Activated naive CD8-positive, alpha-beta T cell (primary cell): ENCODE data around the gene BRINP1.

Experiments
- H3K27ac Mint-ChIP-seq: one replicate; pipeline ENCODE4 v1.8.0; 2021; ENCODE audit warnings: mixed read lengths
- H3K27me3 Mint-ChIP-seq: one replicate; pipeline ENCODE4 v1.8.0; 2021; ENCODE audit warnings: mixed read lengths
- H3K36me3 Mint-ChIP-seq: one replicate; pipeline ENCODE4 v1.8.0; 2021; ENCODE audit warnings: mixed read lengths
- H3K4me1 Mint-ChIP-seq: one replicate; pipeline ENCODE4 v1.8.0; 2021; ENCODE audit warnings: low read depth, mixed read lengths
- H3K4me3 Mint-ChIP-seq: one replicate; pipeline ENCODE4 v1.8.0; 2021; ENCODE audit warnings: mild to moderate bottlenecking, mixed read lengths
- H3K9me3 Mint-ChIP-seq: one replicate; pipeline ENCODE4 v1.8.0; 2021; ENCODE audit warnings: low read depth, mixed read lengths

Gene BRINP1

GRCh38 chr9:119366909-119367682, 2.1 kb downstream of the BRINP1 start:
- Mint-ChIP-seq H3K9me3 (peaks cover 9% of the 10 kb centered on the region), H3K36me3 (no peaks in the 10 kb centered on the region), H3K27ac (no peak overlapping the region), H3K4me3 (no peak overlapping the region), H3K4me1 (peaks cover 4% of the 10 kb centered on the region), H3K27me3 (peaks cover 28% of the 10 kb centered on the region)

GRCh38 chr9:119365291-119366027, 3.8 kb downstream of the BRINP1 start:
- Mint-ChIP-seq H3K36me3 (no peaks in the 10 kb centered on the region), H3K4me3 (no peak overlapping the region), H3K4me1 (peaks cover 4% of the 10 kb centered on the region), H3K27me3 (peaks cover 23% of the 10 kb centered on the region), H3K9me3 (peaks cover 6% of the 10 kb centered on the region), H3K27ac (no peak overlapping the region)

- H3K36me3 Mint-ChIP-seq, result no peaks in the 10 kb centered on the region
- no peaks in the 10 kb centered on the region for H3K4me1 Mint-ChIP-seq
- H3K4me3 Mint-ChIP-seq, result no peak overlapping the region
- peaks cover 6% of the 10 kb centered on the region for H3K9me3 Mint-ChIP-seq
- no peak overlapping the region for H3K27ac Mint-ChIP-seq
- peaks cover 2% of the 10 kb centered on the region for H3K27me3 Mint-ChIP-seq
Observed at GRCh38 chr9:119360237-119360636, 9.0 kb downstream of the BRINP1 start.

- Mint-ChIP-seq H3K4me3 (no peak overlapping the region), H3K4me1 (no peaks in the 10 kb centered on the region), H3K9me3 (peaks cover 5% of the 10 kb centered on the region), H3K27ac (no peak overlapping the region), H3K36me3 (no peaks in the 10 kb centered on the region), H3K27me3 (no peaks in the 10 kb centered on the region)
Observed at GRCh38 chr9:119357336-119358096, 11.7 kb downstream of the BRINP1 start.

- H3K36me3 Mint-ChIP-seq, result no peaks in the 10 kb centered on the region
- no peak overlapping the region for H3K27ac Mint-ChIP-seq
- peaks cover 5% of the 10 kb centered on the region for H3K9me3 Mint-ChIP-seq
- no peaks in the 10 kb centered on the region for H3K4me1 Mint-ChIP-seq
- peaks cover 4% of the 10 kb centered on the region for H3K27me3 Mint-ChIP-seq
- H3K4me3 Mint-ChIP-seq, result no peak overlapping the region
Observed at GRCh38 chr9:119349351-119349825, 19.8 kb downstream of the BRINP1 start.

GRCh38 chr9:119343059-119343990, 25.9 kb downstream of the BRINP1 start:
- H3K4me3 Mint-ChIP-seq, result no peak overlapping the region
- no peaks in the 10 kb centered on the region for H3K27me3 Mint-ChIP-seq
- peaks cover 7% of the 10 kb centered on the region for H3K9me3 Mint-ChIP-seq
- H3K4me1 Mint-ChIP-seq, result no peaks in the 10 kb centered on the region
- no peaks in the 10 kb centered on the region for H3K36me3 Mint-ChIP-seq
- H3K27ac Mint-ChIP-seq, result no peak overlapping the region

- no peak overlapping the region for H3K4me3 Mint-ChIP-seq
Observed at GRCh38 chr9:119339056-119339455, 30.2 kb downstream of the BRINP1 start.

GRCh38 chr9:119337573-119337972, 31.7 kb downstream of the BRINP1 start:
- H3K27me3 Mint-ChIP-seq, result no peaks in the 10 kb centered on the region
- no peak overlapping the region for H3K27ac Mint-ChIP-seq

More at GRCh38 chr9:119339056-119339455, 30.2 kb downstream of the BRINP1 start:
- peaks cover 7% of the 10 kb centered on the region for H3K9me3 Mint-ChIP-seq
- no peaks in the 10 kb centered on the region for H3K36me3 Mint-ChIP-seq
- no peaks in the 10 kb centered on the region for H3K27me3 Mint-ChIP-seq
- no peaks in the 10 kb centered on the region for H3K4me1 Mint-ChIP-seq
- no peak overlapping the region for H3K27ac Mint-ChIP-seq

GRCh38 chr9:119334745-119335144, 34.5 kb downstream of the BRINP1 start:
- H3K4me1 Mint-ChIP-seq, result no peaks in the 10 kb centered on the region
- H3K4me3 Mint-ChIP-seq, result no peak overlapping the region
- H3K27me3 Mint-ChIP-seq, result no peaks in the 10 kb centered on the region
- peaks cover 4% of the 10 kb centered on the region for H3K9me3 Mint-ChIP-seq
- no peaks in the 10 kb centered on the region for H3K36me3 Mint-ChIP-seq
- H3K27ac Mint-ChIP-seq, result no peak overlapping the region

More at GRCh38 chr9:119337573-119337972, 31.7 kb downstream of the BRINP1 start:
- Mint-ChIP-seq H3K36me3 (no peaks in the 10 kb centered on the region), H3K4me3 (no peak overlapping the region), H3K9me3 (no peaks in the 10 kb centered on the region), H3K4me1 (no peaks in the 10 kb centered on the region)

- H3K4me3 Mint-ChIP-seq, result no peak overlapping the region
- H3K9me3 Mint-ChIP-seq, result peaks cover 5% of the 10 kb centered on the region
- H3K27me3 Mint-ChIP-seq, result no peaks in the 10 kb centered on the region
- H3K4me1 Mint-ChIP-seq, result no peaks in the 10 kb centered on the region
- no peak overlapping the region for H3K27ac Mint-ChIP-seq
- no peaks in the 10 kb centered on the region for H3K36me3 Mint-ChIP-seq
Observed at GRCh38 chr9:119333507-119334229, 35.6 kb downstream of the BRINP1 start.

- Mint-ChIP-seq H3K27ac (no peak overlapping the region), H3K4me3 (no peak overlapping the region), H3K36me3 (no peaks in the 10 kb centered on the region), H3K27me3 (no peaks in the 10 kb centered on the region), H3K9me3 (peaks cover 16% of the 10 kb centered on the region), H3K4me1 (no peaks in the 10 kb centered on the region)
Observed at GRCh38 chr9:119332522-119332921, 36.7 kb downstream of the BRINP1 start.

GRCh38 chr9:119322184-119322583, 47.1 kb downstream of the BRINP1 start:
- Mint-ChIP-seq H3K9me3 (peaks cover 6% of the 10 kb centered on the region), H3K4me3 (no peak overlapping the region), H3K36me3 (no peaks in the 10 kb centered on the region), H3K27me3 (no peaks in the 10 kb centered on the region), H3K4me1 (no peaks in the 10 kb centered on the region), H3K27ac (no peak overlapping the region)

GRCh38 chr9:119318371-119318770, 50.9 kb downstream of the BRINP1 start:
- peaks cover 2% of the 10 kb centered on the region for H3K27me3 Mint-ChIP-seq
- no peaks in the 10 kb centered on the region for H3K36me3 Mint-ChIP-seq
- H3K4me3 Mint-ChIP-seq, result no peak overlapping the region
- no peaks in the 10 kb centered on the region for H3K9me3 Mint-ChIP-seq
- no peak overlapping the region for H3K27ac Mint-ChIP-seq
- H3K4me1 Mint-ChIP-seq, result no peaks in the 10 kb centered on the region
